NCI-H2107 (cell line): ENCODE results near the gene BNIP3.
"Not testable (repeated sequence)": the region's sequence is repeated elsewhere in the genome, so short reads cannot be mapped to it uniquely, and the experiment has no call there.

Experiments used
- DNase-seq: peaks from one replicate; lab custom pipeline; 2025; lab: John Stamatoyannopoulos, UW

The BNIP3 gene

GRCh38 chr10:132001238-132001972, 19.7 kb upstream of the BNIP3 start:
- DNase-seq, result peak; percentile 32

DNA sequence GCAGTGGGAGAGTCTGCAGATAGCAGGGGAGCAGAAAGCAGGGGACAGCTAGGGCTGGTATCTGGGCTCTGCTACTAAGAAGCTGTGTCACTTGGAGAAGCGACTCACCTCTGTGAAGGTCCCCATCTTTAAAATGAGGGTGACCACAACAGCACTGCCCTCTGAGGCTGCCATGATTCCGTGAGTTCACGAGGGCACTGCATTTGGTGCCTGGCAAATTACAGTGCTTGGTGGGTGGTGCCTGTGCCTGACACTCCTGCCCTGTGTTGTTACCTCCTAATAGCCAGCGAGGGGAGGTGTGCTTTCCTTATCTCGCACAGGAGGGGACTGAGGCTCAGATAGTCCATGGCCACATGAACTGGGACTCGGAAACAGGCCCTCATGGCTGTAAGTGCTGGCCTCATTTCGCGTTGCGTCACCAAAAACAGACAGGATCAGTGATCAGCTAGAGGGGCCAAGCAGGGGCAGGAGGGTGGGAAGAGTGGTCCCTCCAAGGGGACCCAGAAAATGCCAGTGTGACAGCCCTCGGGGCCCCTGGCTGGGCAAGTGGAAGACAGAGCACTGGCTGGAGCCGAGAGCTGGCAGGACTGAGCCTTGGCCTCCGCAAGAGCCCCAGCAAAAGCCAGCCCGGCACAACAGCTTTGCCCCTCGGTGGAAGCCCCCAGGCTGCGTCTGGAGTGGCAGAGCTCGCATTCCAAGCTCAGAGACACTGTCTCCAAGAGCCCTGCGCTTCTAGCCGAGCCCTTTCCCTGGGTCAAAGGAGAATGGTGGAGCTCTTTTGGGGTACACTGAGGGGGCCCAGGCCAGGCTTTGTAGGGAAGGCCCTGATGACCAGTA, 17.3 kb upstream of the BNIP3 start:
- no peak for DNase-seq

GRCh38 chr10:131998050-131998844, 16.5 kb upstream of the BNIP3 start:
- no peak for DNase-seq

GRCh38 chr10:131997366-131998049, 15.8 kb upstream of the BNIP3 start:
- no peak for DNase-seq

DNA sequence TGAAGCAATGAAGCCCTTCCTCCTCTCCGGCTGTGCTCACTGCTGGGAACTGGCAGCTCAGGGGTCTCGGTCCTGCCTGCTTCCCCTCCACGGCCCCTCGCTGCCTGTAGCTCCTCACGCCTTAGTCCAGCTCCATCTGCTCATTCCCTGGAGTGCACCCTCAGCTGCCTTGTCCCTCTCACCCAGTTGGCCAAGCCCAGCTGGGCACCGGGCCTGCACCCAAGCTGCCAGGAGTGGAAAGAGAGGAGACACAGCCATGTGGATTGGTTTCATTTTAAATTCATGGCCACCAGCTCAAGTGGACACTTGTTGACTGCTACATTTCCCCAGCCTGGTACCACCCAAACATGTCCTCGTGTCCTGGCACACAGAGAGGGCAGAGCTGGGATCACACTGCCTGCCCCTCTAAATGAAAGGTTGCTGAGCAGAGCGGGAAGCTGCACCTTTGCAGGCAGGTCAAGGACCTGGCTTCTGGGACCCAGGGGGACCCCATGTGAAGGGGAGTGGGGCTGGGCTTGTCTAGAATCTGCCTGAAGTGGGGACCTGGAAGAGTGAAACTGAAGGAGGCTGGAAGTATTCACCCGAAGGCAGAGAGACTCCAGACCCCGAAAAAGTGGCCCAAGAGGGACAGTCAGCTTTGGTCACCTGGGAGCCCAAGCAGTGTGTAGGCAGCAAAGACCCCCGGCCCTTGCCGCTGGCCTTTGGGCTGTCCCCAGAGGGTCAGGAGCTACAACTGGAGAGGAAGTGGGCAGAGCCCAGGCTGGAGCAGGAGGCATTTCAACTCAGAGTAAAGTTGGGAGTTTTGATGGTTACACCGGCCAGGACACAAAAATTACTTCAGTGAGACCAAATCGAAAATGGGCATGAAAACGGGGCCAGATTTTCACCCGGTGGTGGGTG, 15.0 kb upstream of the BNIP3 start:
- DNase-seq, result no peak

DNA sequence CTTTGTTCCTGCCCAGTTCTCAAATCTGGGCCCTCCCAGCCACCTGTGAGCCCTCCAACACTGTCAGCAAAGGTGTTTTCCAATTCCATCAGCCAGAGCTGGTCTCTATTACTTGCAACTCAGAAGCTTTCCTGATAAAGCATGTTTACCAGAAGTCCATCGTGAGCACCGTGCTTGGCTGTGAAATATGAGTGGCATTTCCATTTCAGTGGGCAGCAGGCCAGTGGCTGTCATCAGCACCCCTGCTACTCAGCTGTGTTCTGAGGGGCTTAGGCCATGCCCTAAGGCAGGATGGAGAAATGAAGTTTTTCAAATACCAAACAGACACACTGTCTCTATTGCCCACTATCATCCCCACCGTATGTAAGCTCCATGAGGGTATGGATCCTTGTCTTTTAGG, 12.7 kb upstream of the BNIP3 start:
- DNase-seq, result no peak

- DNase-seq, result no peak
Measured at GRCh38 chr10:131993275-131993674, 11.6 kb upstream of the BNIP3 start.

DNA sequence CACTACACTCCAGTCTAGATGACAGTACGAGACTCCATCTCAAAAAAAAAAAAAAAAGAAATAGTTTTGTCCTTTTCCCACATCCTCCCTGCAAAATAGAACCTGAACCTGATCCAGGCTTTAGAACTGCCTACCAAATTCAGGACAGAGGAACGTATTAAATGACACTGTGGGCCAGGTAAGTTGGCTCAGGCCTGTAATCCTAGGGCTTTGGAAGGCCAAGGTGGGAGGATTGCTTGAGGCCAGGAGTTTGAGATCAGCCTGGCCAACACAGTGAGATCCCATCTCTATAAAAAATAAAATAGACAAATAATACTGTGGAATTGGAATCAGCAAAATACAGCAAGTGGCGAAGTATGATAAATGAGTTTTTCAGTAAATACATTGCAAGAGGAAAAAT, 10.0 kb upstream of the BNIP3 start:
- no peak for DNase-seq

DNA sequence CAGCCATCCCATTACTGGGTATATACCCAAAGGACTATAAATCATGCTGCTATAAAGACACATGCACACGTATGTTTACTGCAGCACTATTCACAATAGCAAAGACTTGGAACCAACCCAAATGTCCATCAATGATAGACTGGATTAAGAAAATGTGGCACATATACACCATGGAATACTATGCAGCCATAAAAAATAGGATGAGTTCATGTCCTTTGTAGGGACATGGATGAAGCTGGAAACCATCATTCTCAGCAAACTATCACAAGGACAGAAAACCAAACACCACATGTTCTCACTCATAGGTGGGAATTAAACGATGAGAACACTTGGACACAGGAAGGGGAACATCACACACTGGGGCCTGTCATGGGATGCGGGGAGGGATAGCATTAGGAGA, 6.1 kb upstream of the BNIP3 start:
- not testable (repeated sequence) for DNase-seq

DNA sequence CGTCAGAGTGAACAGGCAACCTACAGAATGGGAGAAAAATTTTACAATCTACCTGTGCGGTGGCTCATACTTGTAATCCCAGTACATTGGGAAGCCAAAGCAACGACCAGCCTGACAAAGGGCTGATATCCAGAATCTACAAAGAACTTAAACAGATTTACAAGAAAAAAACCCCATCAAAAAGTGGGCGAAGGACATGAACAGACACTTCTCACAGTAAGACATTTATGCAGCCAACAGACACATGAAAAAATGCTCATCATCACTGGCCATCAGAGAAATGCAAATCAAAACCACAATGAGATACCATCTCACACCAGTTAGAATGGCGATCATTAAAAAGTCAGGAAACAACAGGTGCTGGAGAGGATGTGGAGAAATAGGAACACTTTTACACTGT, 5.6 kb upstream of the BNIP3 start:
- DNase-seq, result not testable (repeated sequence)

DNA sequence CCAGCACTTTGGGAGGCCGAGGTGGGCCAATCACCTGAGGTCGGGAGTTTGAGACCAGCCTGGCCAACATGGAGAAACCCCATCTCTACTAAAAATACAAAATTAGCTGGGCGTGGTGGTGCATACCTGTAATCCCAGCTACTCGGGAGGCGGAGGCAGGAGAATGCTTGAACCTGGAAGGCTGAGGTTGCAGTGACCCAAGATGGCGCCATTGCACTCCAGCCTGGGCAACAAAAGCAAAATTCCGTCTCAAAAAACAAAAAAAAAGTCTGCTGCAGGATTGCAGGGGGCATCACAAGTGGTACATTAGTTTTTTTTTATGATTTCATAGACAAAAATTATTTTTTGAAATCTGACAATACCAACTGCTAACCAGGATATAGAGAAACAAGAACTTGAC, 5.1 kb upstream of the BNIP3 start:
- not testable (repeated sequence) for DNase-seq

GRCh38 chr10:131983780-131984179, 2.1 kb upstream of the BNIP3 start:
- DNase-seq, result no peak

- DNase-seq, result no peak
Measured at GRCh38 chr10:131982796-131983195, 1.1 kb upstream of the BNIP3 start.

DNA sequence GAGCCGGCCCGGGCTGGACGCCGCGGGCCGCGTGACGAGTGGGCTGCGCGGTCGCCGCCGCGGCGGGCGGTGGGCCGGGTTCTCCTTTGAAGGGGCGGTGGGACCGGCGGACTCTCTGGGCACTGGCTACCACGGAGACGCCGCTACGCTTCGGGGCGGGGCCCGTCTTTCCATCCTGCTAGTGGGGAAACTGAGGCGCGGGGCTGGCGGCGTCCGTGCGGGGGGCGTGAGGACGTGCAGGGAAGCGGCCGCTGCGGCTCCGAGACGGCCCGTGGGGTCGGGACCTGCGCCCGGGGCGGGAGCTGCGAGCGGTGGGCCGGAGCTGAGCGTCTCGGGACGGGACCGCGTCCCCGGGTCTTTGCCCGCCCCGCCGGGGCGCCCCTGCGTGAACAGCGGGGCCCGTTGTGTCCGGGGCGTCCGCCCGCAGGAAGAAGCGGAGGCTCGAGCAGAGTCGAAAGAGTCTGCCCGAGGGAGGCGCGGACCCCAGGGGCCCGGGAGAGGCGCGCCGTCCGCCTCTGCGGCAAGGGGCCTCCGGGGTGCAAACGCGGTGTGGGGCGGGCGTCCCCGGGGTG, 548 bp upstream of the BNIP3 start:
- no peak for DNase-seq

DNA sequence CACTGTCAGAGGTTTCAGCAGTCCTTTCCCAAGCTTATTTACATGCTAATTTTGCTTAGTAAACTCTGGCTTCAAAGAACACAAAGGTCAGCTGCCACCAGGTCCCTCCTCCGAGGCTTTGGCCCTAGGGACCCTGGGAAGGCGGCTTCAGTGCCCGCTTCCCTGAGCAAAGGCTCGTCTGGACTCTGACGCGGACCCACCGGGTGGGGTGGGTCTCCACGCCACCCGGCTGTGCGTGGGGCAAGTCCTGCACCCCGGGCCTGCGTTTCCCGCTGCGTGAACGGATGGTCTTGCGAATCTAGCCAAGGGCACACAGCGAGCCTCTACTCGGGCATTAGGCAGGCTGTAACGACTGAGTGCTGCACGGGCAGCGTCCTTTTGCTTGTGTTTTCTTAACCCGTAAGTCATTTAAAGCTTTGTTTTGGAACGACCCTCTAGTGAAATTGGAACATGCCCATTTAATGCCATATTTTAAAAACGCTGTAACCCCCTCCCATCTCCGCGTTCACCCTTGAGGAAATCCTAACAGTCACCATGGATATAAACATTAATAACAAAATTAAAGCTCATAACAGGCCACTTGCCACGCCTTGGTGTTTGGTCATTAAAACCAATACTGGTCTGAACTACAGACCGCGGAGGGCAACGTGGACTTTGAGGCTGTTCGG, 828 bp downstream of the BNIP3 start:
- DNase-seq, result no peak

DNA sequence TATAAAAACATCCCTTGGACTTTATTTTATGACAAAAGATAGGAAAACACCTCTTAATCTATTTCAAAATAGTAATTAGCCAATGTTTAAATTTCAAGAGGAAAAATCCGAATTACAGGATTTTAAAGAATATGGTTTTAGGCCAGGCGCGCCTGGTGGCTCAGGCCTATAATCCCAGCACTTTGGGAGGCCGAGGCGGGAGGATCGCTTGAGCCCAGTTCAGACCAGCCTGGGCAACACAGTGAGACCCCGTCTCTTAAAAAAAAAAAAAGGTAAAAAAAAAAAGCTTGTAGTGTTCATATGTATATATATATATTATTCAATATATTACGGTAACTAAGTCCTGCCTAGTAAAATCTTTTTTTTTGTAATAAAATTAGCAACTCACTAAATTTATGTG, 1.4 kb downstream of the BNIP3 start:
- DNase-seq, result no peak

DNA sequence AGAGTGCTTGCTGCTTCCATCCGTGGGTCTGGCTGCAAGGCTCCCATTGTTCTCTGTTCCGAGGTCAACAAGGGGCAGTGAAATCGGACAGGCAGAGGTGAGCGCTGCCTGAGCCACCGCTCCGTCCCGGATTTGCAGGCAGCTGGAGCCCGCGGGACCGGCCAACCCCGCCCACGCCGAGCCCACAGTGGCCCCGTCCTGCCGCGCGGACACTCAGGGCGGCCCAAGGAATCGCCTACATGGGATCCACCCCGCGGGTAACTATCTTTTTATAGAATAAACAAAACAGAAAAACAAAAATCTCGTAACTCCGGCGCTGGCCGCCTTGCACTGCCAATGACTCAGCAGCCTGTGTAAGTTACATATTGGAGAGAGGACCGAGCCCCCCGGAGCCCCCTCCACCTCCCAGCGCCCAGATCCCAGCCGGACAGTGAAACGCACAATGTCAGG, 1.9 kb downstream of the BNIP3 start:
- DNase-seq, result no peak

- no peak for DNase-seq
Measured at GRCh38 chr10:131979336-131979735, 2.4 kb downstream of the BNIP3 start.

- DNase-seq, result no peak
Measured at GRCh38 chr10:131978851-131979250, 2.9 kb downstream of the BNIP3 start.

DNA sequence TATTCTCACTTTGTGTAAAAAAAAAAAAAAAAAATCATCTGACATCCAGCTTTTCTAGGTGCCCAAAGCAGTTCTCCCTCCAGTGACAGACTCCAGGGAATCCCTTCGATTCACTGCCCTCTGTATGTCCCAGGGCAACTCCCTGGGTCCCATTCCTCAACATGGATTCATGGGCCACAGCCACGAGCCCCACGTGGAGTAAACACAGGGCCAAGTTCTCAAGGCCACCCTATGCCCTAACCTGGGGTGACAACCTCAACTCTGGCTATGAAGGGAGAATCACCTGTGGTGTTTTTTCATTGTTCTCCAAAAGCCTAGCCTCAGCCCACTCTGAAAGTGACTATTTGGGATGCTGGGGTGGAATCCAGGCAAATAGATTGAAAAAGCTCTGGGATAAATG, 3.4 kb downstream of the BNIP3 start:
- no peak for DNase-seq
